Sigmoid colon (tissue), 7 donors: ENCODE results near the gene GGA3. TPM values are rescaled to one million over a fixed set of nuclear protein-coding genes. Genes with fewer than 3 reads are reported as not detected.
"Not testable (repeated sequence)": the region's sequence is repeated elsewhere in the genome, so short reads cannot be mapped to it uniquely, and the experiment has no call there.

Experiments
- DNase-seq: peaks from one replicate; pipeline ENCODE4 v3.0.0-alpha.2; 2019
- H3K27ac ChIP-seq, 4 donors: fragments of 200-600 bp; sonication (generic); one replicate each; pipeline ENCODE4 v1.5.1; 2016 to 2019; ENCODE audit warnings: mild to moderate bottlenecking in 1 of 4
- H3K27me3 ChIP-seq, 3 donors: fragments of 200-600 bp; sonication (generic); one replicate each; pipeline ENCODE4 v1.5.1; 2019; ENCODE audit warnings: mild to moderate bottlenecking in 1 of 3
- H3K36me3 ChIP-seq, 4 donors: fragments of 200-600 bp; sonication (generic); one replicate each; pipeline ENCODE4 v1.5.1; 2016 to 2019
- H3K4me1 ChIP-seq, 4 donors: fragments of 200-600 bp; sonication (generic); one replicate each; pipeline ENCODE4 v1.5.1; 2017 to 2019
- H3K4me3 ChIP-seq, 4 donors: fragments of 200-600 bp; sonication (generic); one replicate each; pipeline ENCODE4 v1.5.1; 2017 to 2019; ENCODE audit warnings: mild to moderate bottlenecking in 2 of 4, moderate library complexity in 1 of 4
- H3K9me3 ChIP-seq, 4 donors: fragments of 200-600 bp in 3 of 4; sonication (generic) in 3 of 4; one replicate each; pipeline versions ENCODE4 v1.5.1 to v1.6.1; 2013 to 2019
- EP300 ChIP-seq, 4 donors: sonication (generic); formaldehyde crosslinking; IDR thresholded peaks; one replicate each; pipeline ENCODE4 v1.6.1; 2017; ENCODE audit warnings: antibody characterized with exemption in 4 of 4
- POLR2A ChIP-seq, 2 donors: fragments of 450-650 bp; IDR thresholded peaks; one replicate each; pipeline ENCODE4 v1.6.1; 2016; ENCODE audit warnings: antibody characterized with exemption in 2 of 2, mild to moderate bottlenecking in 2 of 2, moderate library complexity in 2 of 2
- POLR2AphosphoS5 ChIP-seq, 4 donors: sonication (generic); formaldehyde crosslinking; IDR thresholded peaks; one replicate each; pipeline ENCODE4 v1.6.1; 2017; ENCODE audit warnings: antibody characterized with exemption in 4 of 4
- WGBS, 2 donors: extraction: QIAGEN DNeasy Blood & Tissue Kit; methylation state at CpG; one replicate each; pipeline ENCODE4 v1.1.7; 2013; 5-methylcytosine and 5-hydroxymethylcytosine counted together
- intact Hi-C: fragments of 100-400 bp; cut with DNase I; formaldehyde crosslinking; loops from one replicate; pipeline ENCODE4 v1.15.1; 2023
- polyA plus RNA-seq, 3 donors: library from polyadenylated mRNA; stranded (reverse); fragments of 200-250 nt; gene quantifications; one replicate each; pipeline ENCODE4 v1.2.3, GENCODE V29; 2013
- total RNA-seq, 4 donors: library from RNA; depleted of rRNA; stranded (reverse); fragments of >200 nt; gene quantifications; one replicate each; pipeline ENCODE4 v1.1.0, GENCODE V29; 2016
- TF ChIP-seq, protein P1 (sequence below), 4 experiments: fragments of 450-650 bp in 3 of 4; fragments of 200-600 bp in 1 of 4; IDR thresholded peaks; one replicate each; pipeline ENCODE4 v1.5.1; 2016 to 2019; ENCODE audit warnings: antibody characterized with exemption in 4 of 4, mild to moderate bottlenecking in 3 of 4, moderate library complexity in 2 of 4
- donor health status: healthy with polysubstance abuse.
- donor health status: Bipolar disorder and iron deficiency.
- donor health status: healthy.

GGA3 gene
- total and polyA plus RNA-seq, 7 donors, result 10.2 to 35.8 (median 17.4) TPM

DNA sequence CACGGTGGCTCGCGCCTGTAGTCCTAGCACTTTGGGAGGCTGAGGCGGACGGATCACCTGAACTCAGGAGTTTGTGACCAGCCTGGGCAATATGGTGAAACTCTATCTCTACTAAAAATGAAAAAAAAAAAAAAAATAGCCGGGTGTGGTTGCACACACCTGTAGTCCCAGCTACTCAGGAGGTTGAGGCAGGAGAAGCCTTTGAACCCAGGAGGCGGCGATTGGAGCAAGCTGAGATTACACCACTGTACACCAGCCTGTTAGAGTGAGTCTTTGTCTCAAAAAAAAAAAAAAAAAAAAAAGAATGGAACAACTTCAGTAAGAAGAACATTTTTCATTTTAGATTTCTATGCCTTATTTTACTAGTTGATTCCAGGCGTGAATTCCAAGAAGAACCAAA, 53.2 kb downstream of the GGA3 start:
- peaks cover 0 to 27% (median 20%) of the 10 kb centered on the region in 4 donors for H3K4me1 ChIP-seq
- H3K9me3 ChIP-seq, result no peaks in the 10 kb centered on the region
- intact Hi-C loops, result no loop called here
- H3K4me3 ChIP-seq, result no peak overlapping the region
- TF ChIP-seq EP300 (IDR thresholded peaks at IDR 0.05) (no peak), POLR2A (IDR thresholded peaks at IDR 0.05) (no peak), POLR2AphosphoS5 (IDR thresholded peaks at IDR 0.05) (no peak)
- TF ChIP-seq, protein P1, sequence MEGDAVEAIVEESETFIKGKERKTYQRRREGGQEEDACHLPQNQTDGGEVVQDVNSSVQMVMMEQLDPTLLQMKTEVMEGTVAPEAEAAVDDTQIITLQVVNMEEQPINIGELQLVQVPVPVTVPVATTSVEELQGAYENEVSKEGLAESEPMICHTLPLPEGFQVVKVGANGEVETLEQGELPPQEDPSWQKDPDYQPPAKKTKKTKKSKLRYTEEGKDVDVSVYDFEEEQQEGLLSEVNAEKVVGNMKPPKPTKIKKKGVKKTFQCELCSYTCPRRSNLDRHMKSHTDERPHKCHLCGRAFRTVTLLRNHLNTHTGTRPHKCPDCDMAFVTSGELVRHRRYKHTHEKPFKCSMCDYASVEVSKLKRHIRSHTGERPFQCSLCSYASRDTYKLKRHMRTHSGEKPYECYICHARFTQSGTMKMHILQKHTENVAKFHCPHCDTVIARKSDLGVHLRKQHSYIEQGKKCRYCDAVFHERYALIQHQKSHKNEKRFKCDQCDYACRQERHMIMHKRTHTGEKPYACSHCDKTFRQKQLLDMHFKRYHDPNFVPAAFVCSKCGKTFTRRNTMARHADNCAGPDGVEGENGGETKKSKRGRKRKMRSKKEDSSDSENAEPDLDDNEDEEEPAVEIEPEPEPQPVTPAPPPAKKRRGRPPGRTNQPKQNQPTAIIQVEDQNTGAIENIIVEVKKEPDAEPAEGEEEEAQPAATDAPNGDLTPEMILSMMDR (IDR thresholded peaks at IDR 0.05), result no peak
- H3K27me3 ChIP-seq, result no peaks in the 10 kb centered on the region
- H3K27ac ChIP-seq, result no peak overlapping the region
- DNase-seq, result no peak
- H3K36me3 ChIP-seq, result peaks cover 0 to 42% (median 14%) of the 10 kb centered on the region in 4 donors
- 71 to 87% methylated on average over 9 of the region's 9 CpGs for WGBS, 2 donors

- Histone ChIP-seq H3K36me3 (peaks cover 0 to 38% (median 10%) of the 10 kb centered on the region in 4 donors), H3K4me3 (no peak overlapping the region), H3K9me3 (no peaks in the 10 kb centered on the region), H3K27ac (no peak overlapping the region), H3K27me3 (no peaks in the 10 kb centered on the region), H3K4me1 (peaks cover 0 to 27% (median 20%) of the 10 kb centered on the region in 4 donors)
- intact Hi-C loops, result no loop called here
- no peak for DNase-seq
- 81 to 86% methylated on average over 12 of the region's 12 CpGs for WGBS, 2 donors
- TF ChIP-seq POLR2AphosphoS5 (IDR thresholded peaks at IDR 0.05) (no peak), EP300 (IDR thresholded peaks at IDR 0.05) (no peak), POLR2A (IDR thresholded peaks at IDR 0.05) (no peak)
- TF ChIP-seq, protein P1 (IDR thresholded peaks at IDR 0.05), result no peak
These were observed 53.6 kb downstream of the GGA3 start for GRCh38 chr17:75207760-75208159.

GRCh38 chr17:75207050-75207407, 54.4 kb downstream of the GGA3 start:
- peaks cover 0 to 30% (median 9%) of the 10 kb centered on the region in 4 donors for H3K36me3 ChIP-seq
- H3K9me3 ChIP-seq, intact Hi-C loops, H3K4me3 ChIP-seq, DNase-seq, H3K27me3 ChIP-seq, H3K27ac ChIP-seq: not testable (repeated sequence)
- peaks cover 0 to 27% (median 20%) of the 10 kb centered on the region in 4 donors for H3K4me1 ChIP-seq
- 91 to 93% methylated on average over 8 of the region's 8 CpGs for WGBS, 2 donors

- WGBS, 2 donors, result 0% methylated on average over 22 of the region's 22 CpGs
- TF ChIP-seq, protein P1 (IDR thresholded peaks at IDR 0.05), result no peak
- no peak for TF ChIP-seq POLR2A (IDR thresholded peaks at IDR 0.05)
- TF ChIP-seq POLR2AphosphoS5 (IDR thresholded peaks at IDR 0.05), result no peak
- no peak for TF ChIP-seq EP300 (IDR thresholded peaks at IDR 0.05)
- Histone ChIP-seq H3K9me3 (no peaks in the 10 kb centered on the region), H3K27ac (peak overlapping the region; percentile 91 to 93 (median 92)), H3K36me3 (peaks cover 0 to 18% (median 7%) of the 10 kb centered on the region in 4 donors), H3K4me3 (peak overlapping the region; percentile 69 to 98 (median 87)), H3K27me3 (no peaks in the 10 kb centered on the region), H3K4me1 (peaks cover 0 to 27% (median 20%) of the 10 kb centered on the region in 4 donors)
- intact Hi-C loops, result loop anchor here (2.0 kb wide), 1 partner anchor 55 kb away; the partner anchor contains the start of genes GGA3 and MRPS7
- no peak for DNase-seq
These were observed 55.6 kb downstream of the GGA3 start for GRCh38 chr17:75205793-75206163.

DNA sequence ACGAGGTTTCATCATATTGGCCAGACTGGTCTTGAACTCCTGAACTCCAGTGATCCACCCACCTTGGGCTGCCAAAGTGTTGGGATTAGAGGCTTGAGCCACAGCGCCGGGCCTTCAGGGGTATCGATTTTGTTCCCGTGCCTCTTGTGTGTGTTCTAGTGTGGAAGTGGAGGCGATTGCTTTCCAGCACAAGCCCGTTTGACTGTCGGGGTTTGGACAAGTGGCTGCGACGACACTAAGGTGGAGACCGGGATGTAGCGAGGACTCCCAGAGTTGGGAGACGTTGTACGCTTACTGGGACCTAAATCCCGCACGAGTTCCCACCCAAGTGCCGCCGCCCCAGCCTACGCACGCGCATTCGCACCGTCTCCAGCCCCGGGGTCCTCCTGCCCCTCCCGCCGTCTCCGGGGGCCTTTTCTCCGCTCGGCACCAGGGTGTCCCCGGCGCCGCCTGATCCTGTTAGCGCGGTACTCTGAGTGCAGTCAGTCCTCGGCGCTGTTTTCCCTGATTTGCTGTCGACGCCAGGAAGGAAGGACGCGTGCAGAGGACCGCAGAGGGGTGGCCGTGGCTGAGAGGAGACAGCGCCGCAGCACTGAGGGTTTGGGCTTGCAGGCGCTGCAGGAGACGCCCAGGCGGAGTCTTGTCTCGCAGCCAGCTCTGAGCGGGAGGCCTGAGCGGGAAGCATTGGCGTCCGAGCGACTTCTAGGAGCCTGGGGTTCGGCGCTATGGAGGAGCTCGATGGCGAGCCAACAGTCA, 56.2 kb downstream of the GGA3 start, which contains the start of gene NUP85:
TSS of gene NUP85 (plus strand) at position 643 of the 756 bp plus-strand sequence. CDS start at position 726, 83 bp downstream.
- TF ChIP-seq POLR2AphosphoS5 (IDR thresholded peaks at IDR 0.05) (peak; percentile 83 to 90 (median 86)), EP300 (IDR thresholded peaks at IDR 0.05) (no peak), POLR2A (IDR thresholded peaks at IDR 0.05) (peak; percentile 66 to 73)
- TF ChIP-seq, protein P1 (IDR thresholded peaks at IDR 0.05), result peak in 1 of 4 experiments; percentile 11
- peak; percentile 97 for DNase-seq
- 0% methylated on average over 57 of the region's 57 CpGs for WGBS, 2 donors
- Histone ChIP-seq H3K4me1 (peaks cover 0 to 27% (median 20%) of the 10 kb centered on the region in 4 donors), H3K9me3 (no peaks in the 10 kb centered on the region), H3K36me3 (peaks cover 0 to 12% (median 6%) of the 10 kb centered on the region in 4 donors), H3K27me3 (no peaks in the 10 kb centered on the region), H3K27ac (peak within 1 kb of the TSS; percentile 91 to 93 (median 92)), H3K4me3 (peak within 1 kb of the TSS; percentile 69 to 98 (median 87))
- intact Hi-C loops, result loop anchor here (2.0 kb wide), 1 partner anchor 56 kb away; the partner anchor contains the start of genes GGA3 and MRPS7
